Cardiac ventricle fibroblast (primary cell): ENCODE data around the gene PPWD1. TPM values are rescaled to one million over a fixed set of nuclear protein-coding genes. Genes with fewer than 3 reads are reported as not detected.

Source experiments
- total RNA-seq: library from RNA; depleted of rRNA; stranded (reverse); fragments of >200 nt; gene quantifications from 2 replicates; pipeline ENCODE4 v1.2.3, GENCODE V29; 2015

Gene PPWD1
- total RNA-seq: 17.9 and 23.2 TPM in 2 replicates

DNA sequence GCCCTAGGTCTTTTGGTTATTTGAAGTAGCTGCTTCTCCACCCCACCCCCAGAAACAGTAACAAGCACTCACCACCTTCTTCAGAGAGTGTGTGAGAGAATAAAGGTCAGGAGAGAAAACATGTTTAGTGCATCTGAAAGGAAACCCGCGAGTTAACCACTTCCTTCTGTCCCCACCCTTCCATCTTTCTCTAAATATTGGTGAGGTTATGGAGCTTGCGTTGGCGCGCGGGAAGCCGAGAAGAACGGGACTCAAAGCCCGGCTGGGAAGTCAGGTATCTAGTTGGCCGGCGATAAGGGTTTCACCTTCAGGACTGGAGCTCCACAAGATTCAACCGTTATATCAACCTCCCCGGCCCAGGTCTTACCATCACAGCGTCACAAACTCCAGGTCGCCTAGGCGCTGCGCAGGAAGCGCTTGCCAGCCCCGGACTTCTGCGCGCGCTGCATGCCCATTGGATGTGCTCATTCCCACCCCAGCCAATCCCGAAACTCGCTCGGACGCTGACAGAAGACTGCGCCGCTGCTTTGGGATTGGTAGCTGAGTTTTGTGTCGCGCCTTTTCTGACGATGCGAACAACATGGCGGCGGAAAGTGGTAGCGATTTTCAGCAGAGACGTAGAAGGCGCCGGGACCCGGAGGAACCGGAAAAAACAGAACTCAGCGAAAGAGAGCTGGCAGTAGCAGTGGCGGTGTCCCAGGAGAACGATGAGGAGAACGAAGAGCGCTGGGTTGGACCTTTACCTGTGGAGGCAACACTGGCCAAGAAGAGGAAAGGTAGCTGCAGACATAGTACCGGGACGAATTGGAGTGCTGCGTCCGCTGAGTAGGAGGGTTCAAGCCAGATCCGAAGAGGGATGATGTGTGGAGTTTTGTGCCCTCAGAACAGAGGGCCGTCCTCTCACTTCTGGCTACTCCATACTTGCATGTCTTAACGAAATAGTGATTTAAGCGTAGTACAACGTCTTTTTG, at the start of gene PPWD1, which contains the start of gene CENPK:
Gene PPWD1, plus strand, starts transcription at position 566 of the 971 bp plus-strand sequence. Its CDS starts 15 bp downstream, at position 581.
Gene CENPK, minus strand, starts transcription at position 438 of the 971 bp plus-strand sequence. CDS start 8,261 bp downstream, outside the sequence.

DNA sequence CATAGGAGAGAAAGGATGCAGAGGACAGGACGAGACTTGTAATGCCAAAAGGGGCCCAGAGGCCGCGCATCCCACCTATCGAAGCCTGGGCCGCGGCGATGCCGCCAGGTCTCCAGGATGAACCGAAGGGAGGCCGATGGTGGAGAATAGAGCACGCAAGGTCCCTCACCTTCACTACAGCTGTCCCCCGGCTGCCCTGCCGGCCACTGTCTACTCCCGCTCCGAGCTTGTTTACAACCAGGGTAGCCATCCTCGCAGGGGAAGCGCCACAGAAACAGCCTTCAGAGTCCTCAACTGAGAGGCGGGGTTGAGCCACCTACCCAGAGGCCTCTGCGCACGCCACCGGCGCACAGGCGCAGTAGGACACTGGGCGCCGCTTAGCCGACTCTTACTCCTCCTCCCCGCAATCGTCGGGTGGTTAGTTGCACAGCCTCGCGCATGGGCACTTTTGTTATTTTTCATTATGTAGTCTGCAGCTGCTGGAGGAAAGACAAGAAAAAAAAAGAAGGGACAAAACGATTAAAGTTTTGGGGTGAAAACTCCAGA, 61.0 kb downstream of the PPWD1 start, which contains the start of gene TRIM23:
Gene TRIM23, minus strand, starts transcription at position 309 of the 546 bp plus-strand sequence. Its CDS starts 59 bp downstream, at position 250.

DNA sequence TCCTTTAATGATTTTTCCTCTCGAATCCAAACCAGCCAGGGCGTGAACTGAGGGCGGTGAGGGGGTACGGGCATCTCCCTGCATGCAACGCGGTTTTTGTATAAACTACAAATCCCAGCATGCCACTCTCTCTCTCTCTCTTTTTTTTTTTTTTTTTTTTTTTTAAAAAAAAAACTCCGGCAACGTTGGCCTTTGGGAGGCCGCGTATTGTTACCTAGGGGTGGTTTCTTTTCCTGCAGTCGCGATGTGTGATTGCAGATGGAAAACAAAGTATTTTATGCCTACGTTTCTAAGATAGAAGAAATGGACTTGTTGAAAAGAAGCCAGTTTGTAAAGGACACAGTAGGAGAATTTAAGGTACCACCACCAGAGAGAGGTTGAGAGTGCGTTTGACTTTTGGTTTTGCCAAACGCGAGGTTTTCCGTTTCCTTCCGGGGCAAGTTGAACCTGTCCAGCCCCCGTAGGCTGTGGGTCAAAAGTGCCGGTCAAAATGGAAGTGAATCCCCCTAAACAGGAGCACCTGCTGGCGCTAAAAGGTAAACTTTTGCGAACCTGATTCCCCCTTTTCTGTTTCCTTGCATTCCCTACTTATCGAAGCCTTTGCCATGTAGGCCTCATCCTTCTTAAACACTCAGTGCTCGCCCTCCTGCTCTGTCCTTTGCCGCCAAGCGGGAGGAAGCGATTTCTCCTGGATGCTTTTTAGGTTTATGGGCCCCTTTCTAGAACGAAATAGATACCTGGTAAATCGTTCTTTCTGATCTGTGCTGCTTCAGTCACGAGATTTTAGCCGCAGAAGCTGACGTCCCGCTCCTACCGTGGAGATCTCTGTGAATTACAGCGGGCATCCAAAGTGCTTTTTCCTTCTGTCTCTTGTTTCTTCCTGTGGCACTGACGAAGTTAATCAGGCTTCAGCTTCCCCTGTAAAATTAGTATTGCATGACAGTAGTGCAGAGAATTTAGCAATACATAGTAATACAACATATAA, 61.8 kb downstream of the PPWD1 start, which contains the start of the genes SHLD3 and TRAPPC13:
Gene SHLD3, plus strand, starts transcription at position 457 of the 985 bp plus-strand sequence. CDS start 4,561 bp downstream, outside the sequence.
Gene TRAPPC13, plus strand, starts transcription at position 457 of the 985 bp plus-strand sequence. Its CDS starts 34 bp downstream, at position 491.

Other genes starting within 250 kb of the PPWD1 start
- 1.7 and 2.9 TPM in 2 replicates for gene ADAMTS6, start 81.4 kb upstream of the PPWD1 start, total RNA-seq
- 1.6 and 6.3 TPM in 2 replicates for gene CENPK, start 128 bp upstream of the PPWD1 start, total RNA-seq
- gene TRIM23, start 61.0 kb downstream of the PPWD1 start, total RNA-seq: 8.1 and 10.9 TPM in 2 replicates
- gene SHLD3, start 61.7 kb downstream of the PPWD1 start, total RNA-seq: 0.81 and 3.7 TPM in 2 replicates
- 7.3 and 7.6 TPM in 2 replicates for gene TRAPPC13, start 61.7 kb downstream of the PPWD1 start, total RNA-seq
- 11.0 and 11.2 TPM in 2 replicates for gene SGTB, start 158.8 kb downstream of the PPWD1 start, total RNA-seq
- 10.1 and 21.2 TPM in 2 replicates for gene NLN, start 158.9 kb downstream of the PPWD1 start, total RNA-seq